ENCODE data around the gene ALDH1A2.

The ALDH1A2 gene

DNA sequence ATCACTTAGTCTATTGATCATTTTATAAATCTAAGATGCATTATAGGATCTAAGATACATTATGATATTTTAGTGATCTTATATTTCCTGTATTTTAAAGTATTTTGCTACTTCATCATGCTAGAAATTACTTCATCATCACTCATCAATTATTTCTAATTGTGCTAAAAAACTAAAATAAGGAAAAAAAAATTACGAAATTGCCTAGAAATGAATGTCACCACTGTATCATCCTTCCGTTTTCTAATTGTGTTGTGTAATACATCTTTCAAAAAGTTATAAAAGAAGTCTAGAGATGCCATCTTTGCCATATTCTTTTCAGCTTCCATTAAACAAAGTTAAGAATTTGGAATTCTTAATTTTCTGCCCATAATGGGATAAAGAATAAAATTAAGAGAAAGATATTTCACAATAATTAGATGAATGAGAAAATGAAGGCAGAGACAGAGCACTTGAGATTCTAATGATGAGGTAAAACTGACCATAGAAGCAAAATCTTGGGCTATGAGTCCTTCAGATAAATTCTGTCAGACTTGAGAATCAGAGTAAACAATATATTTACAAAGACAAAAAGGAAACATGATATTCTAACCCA, 48.8 kb downstream of the ALDH1A2 start:
- H2AFZ ChIP-seq (ENCODE audit: low read length) = no peak overlapping the region

GRCh38 chr15:58015565-58015964, 49.9 kb downstream of the ALDH1A2 start:
- DNase-seq (ENCODE audit: low spot score) = no peak
- Histone ChIP-seq H2BK5ac (ENCODE audit: low read length) (no peak overlapping the region), H3K18ac (ENCODE audit: low read length) (no peak overlapping the region), H3K23ac (ENCODE audit: low read depth, low read length, poor library complexity) (no peak overlapping the region), H3K36me3 (replicated peaks in 1 of 2; ENCODE audit: control insufficient read depth in 2 of 2, insufficient read depth in 2 of 2, low read length in 2 of 2) (no peaks in the 10 kb centered on the region), H3K27me3 (ENCODE audit: control insufficient read depth in 3 of 3, insufficient read depth in 3 of 3, low read depth in 1 of 3, low read length in 3 of 3) (peaks cover 0 to 10% (median 0%) of the 10 kb centered on the region in 3 experiments), H3K4ac (ENCODE audit: low read length) (no peak overlapping the region), H3K4me1 (ENCODE audit: control insufficient read depth in 2 of 2, insufficient read depth in 1 of 2, low read depth in 1 of 2, low read length in 2 of 2) (no peaks in the 10 kb centered on the region), H3K9me3 (replicated peaks in 1 of 2; ENCODE audit: control insufficient read depth in 2 of 2, insufficient read depth in 1 of 2, low read depth in 1 of 2, low read length in 2 of 2) (no peaks in the 10 kb centered on the region), H3K9ac (ENCODE audit: low read depth, low read length, poor library complexity) (no peak overlapping the region), H3K27ac (replicated peaks; ENCODE audit: low read length) (no peak overlapping the region), H2BK15ac (ENCODE audit: low read length) (no peak overlapping the region), H2BK12ac (ENCODE audit: low read length) (no peak overlapping the region), H2AFZ (ENCODE audit: low read length) (no peak overlapping the region), H3K79me1 (ENCODE audit: low read depth, low read length) (no peaks in the 10 kb centered on the region), H4K91ac (ENCODE audit: low read depth, low read length, poor library complexity) (no peak overlapping the region), H2AK5ac (ENCODE audit: low read depth, low read length) (no peak overlapping the region), H3K4me2 (ENCODE audit: insufficient read depth, low read length, poor library complexity, severe bottlenecking) (no peak overlapping the region), H2BK120ac (ENCODE audit: low read depth, low read length) (no peak overlapping the region), H4K8ac (ENCODE audit: low read depth, low read length) (no peak overlapping the region), H3K4me3 (ENCODE audit: low read length in 2 of 2) (no peak overlapping the region), H3K14ac (ENCODE audit: low read length) (no peak overlapping the region)
- no CpG with 5 or more reads among the region's 1 CpG for WGBS, 2 donors (ENCODE audit: extremely low coverage in 2 of 2, insufficient read length in 2 of 2, insufficient replicate concordance in 1 of 2)

More for the DNA sequence above, 48.8 kb downstream of the ALDH1A2 start:
- no peaks in the 10 kb centered on the region for H3K79me1 ChIP-seq (ENCODE audit: low read depth, low read length)
- no peak overlapping the region for H3K4me2 ChIP-seq (ENCODE audit: insufficient read depth, low read length, poor library complexity, severe bottlenecking)
- H3K27me3 ChIP-seq (ENCODE audit: control insufficient read depth in 3 of 3, insufficient read depth in 3 of 3, low read depth in 1 of 3, low read length in 3 of 3) = peaks cover 0 to 10% (median 0%) of the 10 kb centered on the region in 3 experiments
- H3K9me3 ChIP-seq (replicated peaks in 1 of 2; ENCODE audit: control insufficient read depth in 2 of 2, insufficient read depth in 1 of 2, low read depth in 1 of 2, low read length in 2 of 2) = no peaks in the 10 kb centered on the region
- H3K4me3 ChIP-seq (ENCODE audit: low read length in 2 of 2) = no peak overlapping the region
- H3K9ac ChIP-seq (ENCODE audit: low read depth, low read length, poor library complexity) = no peak overlapping the region
- H3K14ac ChIP-seq (ENCODE audit: low read length) = no peak overlapping the region
- H3K4ac ChIP-seq (ENCODE audit: low read length) = no peak overlapping the region
- H3K27ac ChIP-seq (replicated peaks; ENCODE audit: low read length) = no peak overlapping the region
- H2BK5ac ChIP-seq (ENCODE audit: low read length) = no peak overlapping the region
- no peak for DNase-seq (ENCODE audit: low spot score)
- H3K36me3 ChIP-seq (replicated peaks in 1 of 2; ENCODE audit: control insufficient read depth in 2 of 2, insufficient read depth in 2 of 2, low read length in 2 of 2) = no peaks in the 10 kb centered on the region
- no peak overlapping the region for H4K91ac ChIP-seq (ENCODE audit: low read depth, low read length, poor library complexity)
- H2BK120ac ChIP-seq (ENCODE audit: low read depth, low read length) = no peak overlapping the region
- no peaks in the 10 kb centered on the region for H3K4me1 ChIP-seq (ENCODE audit: control insufficient read depth in 2 of 2, insufficient read depth in 1 of 2, low read depth in 1 of 2, low read length in 2 of 2)
- H2BK15ac ChIP-seq (ENCODE audit: low read length) = no peak overlapping the region
- H2AK5ac ChIP-seq (ENCODE audit: low read depth, low read length) = no peak overlapping the region
- no CpG with 5 or more reads among the region's 2 CpGs for WGBS, 2 donors (ENCODE audit: extremely low coverage in 2 of 2, insufficient read length in 2 of 2, insufficient replicate concordance in 1 of 2)
- H3K23ac ChIP-seq (ENCODE audit: low read depth, low read length, poor library complexity) = no peak overlapping the region
- H2BK12ac ChIP-seq (ENCODE audit: low read length) = no peak overlapping the region
- no peak overlapping the region for H4K8ac ChIP-seq (ENCODE audit: low read depth, low read length)
- no peak overlapping the region for H3K18ac ChIP-seq (ENCODE audit: low read length)

DNA sequence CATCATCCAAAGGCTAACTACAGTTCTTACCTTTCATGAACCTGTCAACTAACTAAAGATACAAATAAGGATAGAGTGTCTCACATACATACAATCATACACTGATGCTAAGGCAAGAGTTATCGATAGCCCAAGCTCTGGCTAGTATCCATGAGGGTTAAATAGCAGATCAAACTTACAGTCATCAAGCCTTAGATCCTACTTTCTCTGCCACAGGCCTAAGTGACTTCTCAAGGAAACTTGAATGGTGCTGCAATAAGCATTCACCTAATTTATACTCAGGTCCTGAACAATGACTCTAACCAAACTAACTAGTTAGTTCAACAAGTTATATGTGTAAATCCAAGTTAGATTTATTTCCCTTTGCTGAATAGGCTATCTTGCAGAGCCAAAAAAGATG, 51.0 kb downstream of the ALDH1A2 start:
- H3K79me1 ChIP-seq (ENCODE audit: low read depth, low read length) = no peaks in the 10 kb centered on the region
- H3K27me3 ChIP-seq (ENCODE audit: control insufficient read depth in 3 of 3, insufficient read depth in 3 of 3, low read depth in 1 of 3, low read length in 3 of 3) = peaks cover 0 to 10% (median 0%) of the 10 kb centered on the region in 3 experiments
- no peak for DNase-seq (ENCODE audit: low spot score)
- H3K4me3 ChIP-seq (ENCODE audit: low read length in 2 of 2) = no peak overlapping the region
- no peaks in the 10 kb centered on the region for H3K9me3 ChIP-seq (replicated peaks in 1 of 2; ENCODE audit: control insufficient read depth in 2 of 2, insufficient read depth in 1 of 2, low read depth in 1 of 2, low read length in 2 of 2)
- H3K4me1 ChIP-seq (ENCODE audit: control insufficient read depth in 2 of 2, insufficient read depth in 1 of 2, low read depth in 1 of 2, low read length in 2 of 2) = no peaks in the 10 kb centered on the region
- H2AFZ ChIP-seq (ENCODE audit: low read length) = no peak overlapping the region
- H4K91ac ChIP-seq (ENCODE audit: low read depth, low read length, poor library complexity) = no peak overlapping the region
- no peak overlapping the region for H2BK120ac ChIP-seq (ENCODE audit: low read depth, low read length)
- H3K9ac ChIP-seq (ENCODE audit: low read depth, low read length, poor library complexity) = no peak overlapping the region
- no peak overlapping the region for H2AK5ac ChIP-seq (ENCODE audit: low read depth, low read length)
- H2BK12ac ChIP-seq (ENCODE audit: low read length) = no peak overlapping the region
- H2BK5ac ChIP-seq (ENCODE audit: low read length) = no peak overlapping the region
- no peak overlapping the region for H3K27ac ChIP-seq (replicated peaks; ENCODE audit: low read length)
- WGBS, 2 donors (ENCODE audit: extremely low coverage in 2 of 2, insufficient read length in 2 of 2, insufficient replicate concordance in 1 of 2) = no CpG with 5 or more reads among the region's 1 CpG
- no peak overlapping the region for H4K8ac ChIP-seq (ENCODE audit: low read depth, low read length)
- H2BK15ac ChIP-seq (ENCODE audit: low read length) = no peak overlapping the region
- H3K4ac ChIP-seq (ENCODE audit: low read length) = no peak overlapping the region
- H3K18ac ChIP-seq (ENCODE audit: low read length) = no peak overlapping the region
- no peak overlapping the region for H3K4me2 ChIP-seq (ENCODE audit: insufficient read depth, low read length, poor library complexity, severe bottlenecking)
- H3K14ac ChIP-seq (ENCODE audit: low read length) = no peak overlapping the region
- H3K36me3 ChIP-seq (replicated peaks in 1 of 2; ENCODE audit: control insufficient read depth in 2 of 2, insufficient read depth in 2 of 2, low read length in 2 of 2) = no peaks in the 10 kb centered on the region
- H3K23ac ChIP-seq (ENCODE audit: low read depth, low read length, poor library complexity) = no peak overlapping the region

GRCh38 chr15:58014040-58014439, 51.5 kb downstream of the ALDH1A2 start:
- Histone ChIP-seq H2BK15ac (ENCODE audit: low read length) (no peak overlapping the region), H3K4ac (ENCODE audit: low read length) (no peak overlapping the region), H3K27me3 (ENCODE audit: control insufficient read depth in 3 of 3, insufficient read depth in 3 of 3, low read depth in 1 of 3, low read length in 3 of 3) (peaks cover 0 to 10% (median 0%) of the 10 kb centered on the region in 3 experiments), H4K8ac (ENCODE audit: low read depth, low read length) (no peak overlapping the region), H3K18ac (ENCODE audit: low read length) (no peak overlapping the region), H4K91ac (ENCODE audit: low read depth, low read length, poor library complexity) (no peak overlapping the region), H3K23ac (ENCODE audit: low read depth, low read length, poor library complexity) (no peak overlapping the region), H3K4me1 (ENCODE audit: control insufficient read depth in 2 of 2, insufficient read depth in 1 of 2, low read depth in 1 of 2, low read length in 2 of 2) (no peaks in the 10 kb centered on the region), H3K36me3 (replicated peaks in 1 of 2; ENCODE audit: control insufficient read depth in 2 of 2, insufficient read depth in 2 of 2, low read length in 2 of 2) (no peaks in the 10 kb centered on the region), H3K9me3 (replicated peaks in 1 of 2; ENCODE audit: control insufficient read depth in 2 of 2, insufficient read depth in 1 of 2, low read depth in 1 of 2, low read length in 2 of 2) (no peaks in the 10 kb centered on the region), H3K79me1 (ENCODE audit: low read depth, low read length) (no peaks in the 10 kb centered on the region), H2AFZ (ENCODE audit: low read length) (no peak overlapping the region), H2BK120ac (ENCODE audit: low read depth, low read length) (no peak overlapping the region), H2AK5ac (ENCODE audit: low read depth, low read length) (no peak overlapping the region), H2BK12ac (ENCODE audit: low read length) (no peak overlapping the region), H2BK5ac (ENCODE audit: low read length) (no peak overlapping the region), H3K27ac (replicated peaks; ENCODE audit: low read length) (no peak overlapping the region), H3K9ac (ENCODE audit: low read depth, low read length, poor library complexity) (no peak overlapping the region), H3K14ac (ENCODE audit: low read length) (no peak overlapping the region), H3K4me2 (ENCODE audit: insufficient read depth, low read length, poor library complexity, severe bottlenecking) (no peak overlapping the region), H3K4me3 (ENCODE audit: low read length in 2 of 2) (no peak overlapping the region)
- WGBS, 2 donors (ENCODE audit: extremely low coverage in 2 of 2, insufficient read length in 2 of 2, insufficient replicate concordance in 1 of 2) = no CpG with 5 or more reads among the region's 4 CpGs
- no peak for DNase-seq (ENCODE audit: low spot score)

Measured in neuronal stem cell (in vitro differentiated cells).